ENCODE data around the gene MEX3B. TPM values are rescaled to one million over a fixed set of nuclear protein-coding genes. Genes with fewer than 3 reads are reported as not detected.

The MEX3B gene
- total and polyA plus RNA-seq, 9 of the 15 experiments (the other 6 are each of a cell fraction or from before 2014, with no cell fraction given), result 0.94 to 12.8 (median 3.6) TPM

GRCh38 chr15:82060817-82061216, 15.0 kb upstream of the MEX3B start (continued):
- TF ChIP-seq ETS1 (conservative IDR thresholded peaks at IDR 0.05; ENCODE audit: control insufficient read depth, low read depth, low read length) (no peak), HDAC8 (tag; IDR thresholded peaks at IDR 0.05) (no peak), PTTG1 (tag; IDR thresholded peaks at IDR 0.05; ENCODE audit: low read depth) (no peak), ZNF764 (CRISPR knock-in tag; IDR thresholded peaks at IDR 0.05; ENCODE audit: low read depth) (no peak), THRA (IDR thresholded peaks at IDR 0.05) (no peak), ATF3 (IDR thresholded peaks at IDR 0.05) (no peak), ATF3 (CRISPR knock-in tag; conservative IDR thresholded peaks at IDR 0.05) (no peak), HDAC2 (IDR thresholded peaks at IDR 0.05) (no peak), ID3 (CRISPR knock-in tag; IDR thresholded peaks at IDR 0.05) (no peak), ID3 (tag; IDR thresholded peaks at IDR 0.05) (no peak), NCOR1 (IDR thresholded peaks at IDR 0.05) (no peak), MGA (IDR thresholded peaks at IDR 0.05) (no peak)
